Adipocyte (in vitro differentiated cells): Measurements from ENCODE around the gene ATP4A.
"Not testable (repeated sequence)": the region's sequence is repeated elsewhere in the genome, so short reads cannot be mapped to it uniquely, and the experiment has no call there.

ENCODE experiments used
- DNase-seq: peaks from one replicate; pipeline ENCODE4 v3.0.0-alpha.2; 2015; ENCODE audit warnings: low read depth
- H3K27me3 ChIP-seq: replicated peaks from 2 replicates; pipeline ENCODE4 v1.7.0; 2013; ENCODE audit warnings: mild to moderate bottlenecking, low read length, moderate library complexity; ENCODE audit not compliant: control insufficient read depth, insufficient read depth
- H3K36me3 ChIP-seq: 2 replicates; pipeline ENCODE4 v1.7.0; 2013; ENCODE audit warnings: low read length, mild to moderate bottlenecking, moderate library complexity; ENCODE audit not compliant: control insufficient read depth, insufficient read depth, severe bottlenecking
- H3K4me1 ChIP-seq: 2 replicates; pipeline ENCODE4 v1.7.0; 2013; ENCODE audit warnings: mild to moderate bottlenecking, low read length, moderate library complexity; ENCODE audit not compliant: control insufficient read depth, insufficient read depth
- H3K4me3 ChIP-seq: 2 replicates; pipeline ENCODE4 v1.7.0; 2013; ENCODE audit warnings: mild to moderate bottlenecking, low read length, moderate library complexity
- H3K9ac ChIP-seq: 2 replicates; pipeline ENCODE4 v1.7.0; 2013; ENCODE audit warnings: mild to moderate bottlenecking, low read length, moderate library complexity
- H3K9me3 ChIP-seq: 2 replicates; pipeline ENCODE4 v1.7.0; 2013; ENCODE audit warnings: mild to moderate bottlenecking, low read length, moderate library complexity; ENCODE audit not compliant: control insufficient read depth

ATP4A gene

DNA sequence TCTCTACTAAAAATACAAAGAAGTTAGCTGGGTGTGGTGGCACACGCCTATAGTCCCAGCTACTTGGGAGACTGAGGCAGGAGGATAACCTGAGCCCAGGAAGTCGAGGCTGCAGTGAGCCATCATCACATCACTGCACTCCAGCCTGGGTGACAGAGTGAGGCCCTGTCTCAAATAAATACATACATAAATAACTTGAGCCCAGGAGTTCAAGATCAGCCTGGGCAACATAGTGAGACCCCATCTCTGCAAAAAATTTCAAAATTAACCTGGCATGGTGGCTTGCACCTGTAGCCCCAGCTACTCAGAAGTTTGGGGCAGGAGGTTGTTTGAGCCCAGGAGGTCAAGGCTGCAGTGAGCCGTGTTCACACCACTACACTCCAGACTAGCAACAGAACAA, 31.6 kb upstream of the ATP4A start:
- DNase-seq, H3K4me3 ChIP-seq, H3K36me3 ChIP-seq, H3K9me3 ChIP-seq, H3K4me1 ChIP-seq, H3K9ac ChIP-seq: not testable (repeated sequence)
- peaks cover 15% of the 10 kb centered on the region for H3K27me3 ChIP-seq

GRCh38 chr19:35592226-35592625, 28.8 kb upstream of the ATP4A start:
- peak; percentile 45 for DNase-seq
- no peaks in the 10 kb centered on the region for H3K36me3 ChIP-seq
- H3K4me1 ChIP-seq: peaks cover 10% of the 10 kb centered on the region
- peaks cover 17% of the 10 kb centered on the region for H3K27me3 ChIP-seq
- H3K9me3 ChIP-seq: no peaks in the 10 kb centered on the region
- H3K9ac ChIP-seq: no peak overlapping the region
- H3K4me3 ChIP-seq: no peak overlapping the region

GRCh38 chr19:35590875-35591274, 27.4 kb upstream of the ATP4A start:
- Histone ChIP-seq H3K27me3 (peaks cover 14% of the 10 kb centered on the region), H3K9me3 (no peaks in the 10 kb centered on the region), H3K9ac (no peak overlapping the region), H3K4me1 (peaks cover 16% of the 10 kb centered on the region), H3K36me3 (no peaks in the 10 kb centered on the region), H3K4me3 (no peak overlapping the region)
- no peak for DNase-seq

GRCh38 chr19:35587321-35587720, 23.9 kb upstream of the ATP4A start:
- H3K36me3 ChIP-seq: no peaks in the 10 kb centered on the region
- H3K9me3 ChIP-seq: peaks cover under 1% of the 10 kb centered on the region
- H3K4me3 ChIP-seq: peak overlapping the region; percentile 8
- peak; percentile 14 for DNase-seq
- peaks cover 30% of the 10 kb centered on the region for H3K27me3 ChIP-seq
- H3K4me1 ChIP-seq: peaks cover 16% of the 10 kb centered on the region
- no peak overlapping the region for H3K9ac ChIP-seq

- H3K36me3 ChIP-seq: no peaks in the 10 kb centered on the region
- H3K4me1 ChIP-seq: peaks cover 16% of the 10 kb centered on the region
- H3K9me3 ChIP-seq: peaks cover 6% of the 10 kb centered on the region
- H3K9ac ChIP-seq: no peak within 1 kb of the TSS
- no peak for DNase-seq
- H3K27me3 ChIP-seq: peaks cover 30% of the 10 kb centered on the region
- H3K4me3 ChIP-seq: peak within 1 kb of the TSS; percentile 8
Observed at GRCh38 chr19:35585848-35586247, 22.4 kb upstream of the ATP4A start, which contains the start of gene PMIS2. Gene PMIS2 (plus strand): TSS chr19:35586173. CDS start chr19:35586260, 87 bp downstream.

DNA sequence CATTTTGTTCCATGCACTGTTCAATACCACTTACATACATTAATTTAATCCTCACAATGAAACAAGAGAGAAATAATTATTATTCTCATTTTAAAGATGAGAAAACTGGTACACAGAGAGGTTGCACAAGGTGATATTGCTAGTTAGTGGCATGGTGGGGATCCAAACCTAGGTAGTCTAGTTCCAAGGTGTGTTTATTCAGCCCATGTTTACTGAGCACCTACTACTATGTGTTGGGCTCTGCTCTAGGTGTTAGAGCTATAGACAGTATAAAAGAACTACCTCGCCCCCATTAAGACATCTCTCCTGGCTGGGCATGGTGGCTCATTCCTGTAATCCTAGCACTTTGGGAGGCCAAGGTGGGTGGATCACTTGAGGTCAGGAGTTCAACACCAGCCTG, 19.3 kb upstream of the ATP4A start:
- DNase-seq: no peak
- Histone ChIP-seq H3K9ac (no peak overlapping the region), H3K36me3 (no peaks in the 10 kb centered on the region), H3K27me3 (peaks cover 24% of the 10 kb centered on the region), H3K9me3 (peaks cover 6% of the 10 kb centered on the region), H3K4me1 (peaks cover 11% of the 10 kb centered on the region), H3K4me3 (no peak overlapping the region)

DNA sequence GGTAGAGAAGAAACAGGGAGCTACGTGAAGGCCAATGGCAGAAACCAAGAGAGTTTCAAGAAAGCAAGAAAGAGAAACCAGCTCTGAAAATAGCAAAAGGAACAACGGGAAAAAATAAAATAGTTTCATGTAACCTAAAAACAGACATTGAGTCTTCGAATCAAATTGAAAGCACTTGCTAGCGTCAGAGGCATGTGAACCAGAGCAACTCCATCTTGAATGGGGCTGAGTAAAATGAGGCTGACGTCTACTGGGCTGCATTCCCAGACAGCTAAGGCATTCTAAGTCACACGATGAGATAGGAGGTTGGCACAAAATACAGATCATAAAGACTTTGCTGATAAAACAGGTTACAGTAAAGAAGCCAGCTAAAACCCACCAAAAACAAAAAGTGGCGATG, 15.2 kb upstream of the ATP4A start:
- peaks cover 30% of the 10 kb centered on the region for H3K9me3 ChIP-seq
- H3K4me3 ChIP-seq: no peak overlapping the region
- H3K27me3 ChIP-seq: peaks cover 9% of the 10 kb centered on the region
- no peak overlapping the region for H3K9ac ChIP-seq
- H3K36me3 ChIP-seq: no peaks in the 10 kb centered on the region
- DNase-seq: no peak
- H3K4me1 ChIP-seq: no peaks in the 10 kb centered on the region

GRCh38 chr19:35577918-35578317, 14.5 kb upstream of the ATP4A start:
- Histone ChIP-seq H3K9me3 (peaks cover 30% of the 10 kb centered on the region), H3K4me1 (no peaks in the 10 kb centered on the region), H3K27me3 (peaks cover 8% of the 10 kb centered on the region), H3K36me3 (no peaks in the 10 kb centered on the region), H3K9ac (no peak overlapping the region), H3K4me3 (no peak overlapping the region)
- no peak for DNase-seq

GRCh38 chr19:35571406-35571965, 8.0 kb upstream of the ATP4A start:
- Histone ChIP-seq H3K4me1 (no peaks in the 10 kb centered on the region), H3K36me3 (no peaks in the 10 kb centered on the region), H3K4me3 (no peak overlapping the region)

DNA sequence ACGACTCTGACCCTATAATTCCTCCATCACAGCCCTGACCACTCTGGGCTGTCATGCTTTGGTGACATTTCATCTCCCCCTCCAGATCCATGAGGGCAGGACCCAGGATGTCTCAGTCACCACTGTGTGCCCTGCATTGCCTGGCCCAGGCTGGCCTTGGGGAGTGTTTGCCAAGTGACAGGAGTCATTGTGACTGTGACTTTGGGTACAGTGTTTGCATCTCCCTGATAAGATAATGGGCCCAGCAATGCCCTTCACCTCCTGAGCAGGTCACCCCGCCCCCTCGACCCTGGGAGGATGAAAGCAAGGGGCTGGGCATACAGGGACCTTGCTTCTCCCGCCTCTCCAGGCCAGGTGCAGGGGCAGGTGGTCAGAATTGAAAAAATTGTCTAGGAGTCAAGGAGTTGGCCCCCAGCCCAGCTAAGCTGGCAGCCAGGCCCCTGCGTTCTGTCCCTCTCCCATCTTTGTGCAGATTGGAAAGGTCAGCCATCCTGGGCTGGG, 5.9 kb upstream of the ATP4A start:
- H3K36me3 ChIP-seq: no peaks in the 10 kb centered on the region
- no peak overlapping the region for H3K9ac ChIP-seq
- no peak for DNase-seq
- H3K4me3 ChIP-seq: no peak overlapping the region
- H3K4me1 ChIP-seq: no peaks in the 10 kb centered on the region
- H3K9me3 ChIP-seq: no peaks in the 10 kb centered on the region
- peaks cover 33% of the 10 kb centered on the region for H3K27me3 ChIP-seq

More at GRCh38 chr19:35571406-35571965, 8.0 kb upstream of the ATP4A start:
- Histone ChIP-seq H3K27me3 (peaks cover 22% of the 10 kb centered on the region), H3K9me3 (peaks cover 15% of the 10 kb centered on the region), H3K9ac (no peak overlapping the region)
- no peak for DNase-seq

DNA sequence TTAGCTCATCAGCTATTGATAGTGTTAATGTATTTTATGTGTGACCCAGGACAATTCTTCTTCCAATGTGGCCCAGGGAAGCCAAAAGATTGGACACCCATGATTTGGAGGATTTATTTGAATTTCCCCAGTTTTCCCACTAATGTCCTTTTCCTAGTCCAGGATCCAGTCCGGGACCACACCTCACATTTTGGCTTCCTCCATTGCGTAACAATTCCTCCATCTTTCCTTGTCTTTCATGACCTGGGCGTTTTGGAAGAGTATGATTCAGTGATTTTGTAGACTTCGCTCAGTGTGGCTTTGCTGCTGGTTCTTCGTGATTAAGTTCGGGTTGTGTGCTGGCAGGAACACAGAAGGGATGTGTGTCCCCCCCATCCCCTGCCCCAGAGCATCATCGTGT, 3.3 kb upstream of the ATP4A start:
- Histone ChIP-seq H3K9me3 (no peaks in the 10 kb centered on the region), H3K36me3 (no peaks in the 10 kb centered on the region), H3K4me1 (no peaks in the 10 kb centered on the region), H3K27me3 (peaks cover 40% of the 10 kb centered on the region), H3K4me3 (no peak overlapping the region), H3K9ac (no peak overlapping the region)
- no peak for DNase-seq
